Measurements from ENCODE around the gene KCNK13. TPM values are rescaled to one million over a fixed set of nuclear protein-coding genes. Genes with fewer than 3 reads are reported as not detected.

KCNK13 gene
- total and polyA plus RNA-seq, 9 of the 15 experiments (the other 6 are each of a cell fraction or from before 2014, with no cell fraction given) = 0.03 to 0.05 TPM; not detected in 7

DNA sequence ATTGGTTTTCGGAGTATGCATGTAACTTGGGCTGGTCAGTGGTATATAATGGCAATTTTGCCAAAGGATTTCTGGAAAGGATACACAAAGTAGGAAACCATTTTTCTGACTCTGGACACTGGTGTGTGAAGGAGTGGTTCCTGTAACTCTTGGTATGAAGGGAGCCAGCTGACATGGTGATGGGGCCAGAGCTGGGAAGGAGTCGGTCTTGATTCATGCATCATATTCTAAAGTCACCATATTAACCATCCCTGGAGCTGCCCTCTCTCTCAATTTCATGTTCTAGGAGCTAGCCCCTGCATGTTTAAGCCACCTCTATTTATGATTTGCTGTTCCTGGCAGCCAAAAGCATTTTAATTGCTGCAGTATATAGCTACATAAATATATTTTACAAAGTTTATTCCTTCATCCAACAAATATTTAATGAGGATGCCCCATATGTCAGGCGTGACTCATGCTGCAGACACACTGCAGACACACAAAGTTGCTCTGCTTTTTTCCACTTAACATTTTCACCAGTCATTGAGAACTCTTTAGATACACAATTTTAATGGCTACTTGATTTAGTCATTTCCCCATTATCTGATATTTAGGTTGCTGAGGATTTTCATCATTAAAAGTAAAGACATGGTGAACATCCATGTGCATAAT, 115.9 kb downstream of the KCNK13 start:
- Histone ChIP-seq H2AFZ (ENCODE audit: low read depth, low read length) (no peak overlapping the region), H3K9me1 (ENCODE audit: control insufficient read depth, insufficient read depth, low read length) (no peaks in the 10 kb centered on the region), H3K27me3 (ENCODE audit: control insufficient read depth in 2 of 2, insufficient read depth in 2 of 2, low read length in 2 of 2) (no peaks in the 10 kb centered on the region; a peak in 1 of 5 replicates), H3K36me3 (ENCODE audit: control insufficient read depth, insufficient read depth, low read length) (no peaks in the 10 kb centered on the region), H3K4me1 (replicated peaks in 1 of 2; ENCODE audit: control insufficient read depth in 2 of 2, insufficient read depth in 2 of 2, low read length in 2 of 2) (no peaks in the 10 kb centered on the region), H3K79me2 (ENCODE audit: control insufficient read depth, insufficient read depth, low read length) (no peaks in the 10 kb centered on the region), H3K4me2 (ENCODE audit: insufficient read depth, low read length) (no peak overlapping the region), H3K4me3 (no peak overlapping the region), H3K9ac (ENCODE audit: insufficient read depth in 1 of 2, low read depth in 2 of 2, low read length in 2 of 2) (no peak overlapping the region), H3K9me3 (replicated peaks; ENCODE audit: control insufficient read depth, insufficient read depth, low read depth, low read length) (no peaks in the 10 kb centered on the region), H3K27ac (ENCODE audit: extremely low read depth, low read depth, low read length) (no peak overlapping the region), H4K20me1 (replicated peaks; ENCODE audit: control insufficient read depth, insufficient read depth, low read length) (no peaks in the 10 kb centered on the region)
- ChIA-PET CTCF (ENCODE audit: low intra/inter-chr PET ratio) (no interaction called here), POLR2A (no interaction called here)
- intact Hi-C loops (cut with micrococcal nuclease) = no loop called here
- ATAC-seq (no peak), FAIRE-seq (no peak), DNase-seq (ENCODE audit: extremely low read depth in 1 of 4, low spot score in 3 of 4) (no peak)
- 0% methylated on average over 3 of the region's 3 CpGs for WGBS (ENCODE audit: insufficient coverage, low coverage, missing lambda C conversion rate)
- TF ChIP-seq TCF7L2 (IDR thresholded peaks at IDR 0.05; ENCODE audit: low read depth, low read length) = no peak
- no peak for TF ChIP-seq NR1H2 (CRISPR knock-in tag; IDR thresholded peaks at IDR 0.05)
- TF ChIP-seq ZFX (CRISPR knock-in tag; IDR thresholded peaks at IDR 0.05) = no peak
- in situ Hi-C loops (cut with MboI) = no loop called here
- no TSS peak for BruUV-seq (replicated peaks)

GRCh38 chr14:90179357-90179756, 117.6 kb downstream of the KCNK13 start:
- no TSS peak for BruUV-seq (replicated peaks)
- ATAC-seq = no peak
- Histone ChIP-seq H3K9me3 (replicated peaks; ENCODE audit: control insufficient read depth, insufficient read depth, low read depth, low read length) (no peaks in the 10 kb centered on the region), H3K9me1 (ENCODE audit: control insufficient read depth, insufficient read depth, low read length) (no peaks in the 10 kb centered on the region), H3K4me3 (no peak overlapping the region), H3K27me3 (ENCODE audit: control insufficient read depth in 2 of 2, insufficient read depth in 2 of 2, low read length in 2 of 2) (peaks cover 0 to 4% of the 10 kb centered on the region in 2 experiments; a peak in 2 of 5 replicates), H3K4me2 (ENCODE audit: insufficient read depth, low read length) (no peak overlapping the region), H3K4me1 (replicated peaks in 1 of 2; ENCODE audit: control insufficient read depth in 2 of 2, insufficient read depth in 2 of 2, low read length in 2 of 2) (no peaks in the 10 kb centered on the region), H3K9ac (ENCODE audit: insufficient read depth in 1 of 2, low read depth in 2 of 2, low read length in 2 of 2) (no peak overlapping the region), H2AFZ (ENCODE audit: low read depth, low read length) (no peak overlapping the region), H4K20me1 (replicated peaks; ENCODE audit: control insufficient read depth, insufficient read depth, low read length) (no peaks in the 10 kb centered on the region), H3K27ac (ENCODE audit: extremely low read depth, low read depth, low read length) (no peak overlapping the region), H3K79me2 (ENCODE audit: control insufficient read depth, insufficient read depth, low read length) (no peaks in the 10 kb centered on the region), H3K36me3 (ENCODE audit: control insufficient read depth, insufficient read depth, low read length) (no peaks in the 10 kb centered on the region)
- in situ Hi-C loops (cut with MboI) = no loop called here
- DNase-seq (ENCODE audit: extremely low read depth in 1 of 4, low spot score in 3 of 4) = no peak
- POLR2A ChIA-PET = interaction anchor here (0.5 kb wide), 1 partner anchor 233 kb away, joined by 4 read pairs; no protein-coding TSS in a partner anchor
- no peak for FAIRE-seq
- no peak for TF ChIP-seq MIER1 (IDR thresholded peaks at IDR 0.05; ENCODE audit: low read depth)
- no peak for TF ChIP-seq CHCHD3 (CRISPR knock-in tag; IDR thresholded peaks at IDR 0.05)
- no peak for TF ChIP-seq ZBTB34 (CRISPR knock-in tag; IDR thresholded peaks at IDR 0.05)
- TF ChIP-seq, protein P1, sequence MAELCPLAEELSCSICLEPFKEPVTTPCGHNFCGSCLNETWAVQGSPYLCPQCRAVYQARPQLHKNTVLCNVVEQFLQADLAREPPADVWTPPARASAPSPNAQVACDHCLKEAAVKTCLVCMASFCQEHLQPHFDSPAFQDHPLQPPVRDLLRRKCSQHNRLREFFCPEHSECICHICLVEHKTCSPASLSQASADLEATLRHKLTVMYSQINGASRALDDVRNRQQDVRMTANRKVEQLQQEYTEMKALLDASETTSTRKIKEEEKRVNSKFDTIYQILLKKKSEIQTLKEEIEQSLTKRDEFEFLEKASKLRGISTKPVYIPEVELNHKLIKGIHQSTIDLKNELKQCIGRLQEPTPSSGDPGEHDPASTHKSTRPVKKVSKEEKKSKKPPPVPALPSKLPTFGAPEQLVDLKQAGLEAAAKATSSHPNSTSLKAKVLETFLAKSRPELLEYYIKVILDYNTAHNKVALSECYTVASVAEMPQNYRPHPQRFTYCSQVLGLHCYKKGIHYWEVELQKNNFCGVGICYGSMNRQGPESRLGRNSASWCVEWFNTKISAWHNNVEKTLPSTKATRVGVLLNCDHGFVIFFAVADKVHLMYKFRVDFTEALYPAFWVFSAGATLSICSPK (IDR thresholded peaks at IDR 0.05; ENCODE audit: borderline replicate concordance) = no peak
- no peak for TF ChIP-seq SMC3 (conservative IDR thresholded peaks at IDR 0.05; ENCODE audit: insufficient read depth, low read depth, low read length)
- TF ChIP-seq ILF3 (IDR thresholded peaks at IDR 0.05; ENCODE audit: borderline replicate concordance) = no peak
- WGBS (ENCODE audit: insufficient coverage, low coverage, missing lambda C conversion rate) = 3% methylated on average over 6 of the region's 7 CpGs
- CTCF ChIA-PET (ENCODE audit: low intra/inter-chr PET ratio) = no interaction called here
- intact Hi-C loops (cut with micrococcal nuclease) = no loop called here
